Lower leg skin (tissue), 3 donors: ENCODE results near the gene BCAR3.

ENCODE experiments used
- CTCF ChIP-seq, 3 donors: fragments of 450-650 bp; IDR thresholded peaks; one replicate each; pipeline ENCODE4 v1.5.1; 2016; ENCODE audit warnings: antibody characterized with exemption in 3 of 3, mild to moderate bottlenecking in 3 of 3, moderate library complexity in 2 of 3
- POLR2A ChIP-seq, 2 donors: fragments of 450-650 bp; IDR thresholded peaks; one replicate each; pipeline ENCODE4 v1.6.1; 2016 to 2017; ENCODE audit warnings: antibody characterized with exemption in 2 of 2, mild to moderate bottlenecking in 1 of 2, moderate library complexity in 1 of 2

GRCh38 chr1:93600663-93601062, 81.0 kb downstream of the BCAR3 start:
- TF ChIP-seq CTCF (IDR thresholded peaks at IDR 0.05) (no peak), POLR2A (IDR thresholded peaks at IDR 0.05) (no peak)
